GM06990 (cell line): ENCODE measurements around the gene NAA60.

Experiments
- DNase-seq: peaks from one replicate; pipeline ENCODE4 v3.0.0-alpha.2; 2011; ENCODE audit not compliant: insufficient read length; ENCODE audit errors: extremely low read depth
- H3K27me3 ChIP-seq: replicated peaks from 2 replicates; pipeline ENCODE4 v1.6.0; 2011; ENCODE audit warnings: low read length; ENCODE audit not compliant: control insufficient read depth, insufficient read depth
- H3K36me3 ChIP-seq: 2 replicates; pipeline ENCODE4 v1.5.1; 2011; ENCODE audit warnings: low read length; ENCODE audit not compliant: control insufficient read depth, insufficient read depth
- H3K4me3 ChIP-seq: replicated peaks from 2 replicates; pipeline ENCODE4 v1.5.1; 2011; ENCODE audit warnings: low read depth, mild to moderate bottlenecking, control low read depth, low read length
- TF ChIP-seq, protein P1 (sequence below): IDR thresholded peaks from 2 replicates; pipeline ENCODE4 v1.5.1; 2011; ENCODE audit warnings: low read length, control low read depth, mild to moderate bottlenecking, inconsistent platforms; ENCODE audit not compliant: insufficient read depth, poor library complexity, severe bottlenecking

NAA60 gene

DNA sequence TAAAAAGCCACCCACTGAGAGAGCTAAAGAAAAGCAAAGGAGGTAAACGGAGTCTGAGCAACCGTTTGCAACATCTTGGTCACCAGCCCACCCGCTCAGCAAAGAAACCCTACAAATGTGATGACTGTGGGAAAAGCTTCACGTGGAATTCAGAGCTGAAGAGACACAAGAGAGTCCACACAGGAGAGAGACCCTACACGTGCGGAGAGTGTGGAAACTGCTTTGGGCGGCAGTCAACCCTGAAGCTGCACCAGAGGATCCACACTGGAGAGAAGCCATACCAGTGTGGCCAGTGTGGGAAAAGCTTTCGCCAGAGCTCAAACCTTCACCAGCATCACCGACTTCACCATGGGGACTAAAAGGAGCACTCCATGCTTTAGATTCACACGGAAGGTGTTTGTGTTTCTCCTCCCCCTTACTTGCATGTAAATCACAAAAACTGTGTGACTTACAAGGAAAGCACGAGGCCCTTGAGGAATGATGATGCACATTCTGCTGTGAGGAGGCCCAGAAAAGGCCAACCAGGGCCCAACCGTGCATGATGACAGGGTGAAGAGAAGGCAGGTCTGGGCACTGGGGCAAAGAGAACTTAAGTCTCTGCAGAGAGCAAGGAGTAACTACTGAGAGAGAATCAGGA lies 34.8 kb upstream of the NAA60 start:
- no peak overlapping the region for H3K4me3 ChIP-seq
- no peaks in the 10 kb centered on the region; the same call in 1 of the 2 replicates for H3K27me3 ChIP-seq
- TF ChIP-seq, protein P1, sequence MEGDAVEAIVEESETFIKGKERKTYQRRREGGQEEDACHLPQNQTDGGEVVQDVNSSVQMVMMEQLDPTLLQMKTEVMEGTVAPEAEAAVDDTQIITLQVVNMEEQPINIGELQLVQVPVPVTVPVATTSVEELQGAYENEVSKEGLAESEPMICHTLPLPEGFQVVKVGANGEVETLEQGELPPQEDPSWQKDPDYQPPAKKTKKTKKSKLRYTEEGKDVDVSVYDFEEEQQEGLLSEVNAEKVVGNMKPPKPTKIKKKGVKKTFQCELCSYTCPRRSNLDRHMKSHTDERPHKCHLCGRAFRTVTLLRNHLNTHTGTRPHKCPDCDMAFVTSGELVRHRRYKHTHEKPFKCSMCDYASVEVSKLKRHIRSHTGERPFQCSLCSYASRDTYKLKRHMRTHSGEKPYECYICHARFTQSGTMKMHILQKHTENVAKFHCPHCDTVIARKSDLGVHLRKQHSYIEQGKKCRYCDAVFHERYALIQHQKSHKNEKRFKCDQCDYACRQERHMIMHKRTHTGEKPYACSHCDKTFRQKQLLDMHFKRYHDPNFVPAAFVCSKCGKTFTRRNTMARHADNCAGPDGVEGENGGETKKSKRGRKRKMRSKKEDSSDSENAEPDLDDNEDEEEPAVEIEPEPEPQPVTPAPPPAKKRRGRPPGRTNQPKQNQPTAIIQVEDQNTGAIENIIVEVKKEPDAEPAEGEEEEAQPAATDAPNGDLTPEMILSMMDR, result no peak
- peaks cover 8% of the 10 kb centered on the region for H3K36me3 ChIP-seq
- DNase-seq, result no peak

DNA sequence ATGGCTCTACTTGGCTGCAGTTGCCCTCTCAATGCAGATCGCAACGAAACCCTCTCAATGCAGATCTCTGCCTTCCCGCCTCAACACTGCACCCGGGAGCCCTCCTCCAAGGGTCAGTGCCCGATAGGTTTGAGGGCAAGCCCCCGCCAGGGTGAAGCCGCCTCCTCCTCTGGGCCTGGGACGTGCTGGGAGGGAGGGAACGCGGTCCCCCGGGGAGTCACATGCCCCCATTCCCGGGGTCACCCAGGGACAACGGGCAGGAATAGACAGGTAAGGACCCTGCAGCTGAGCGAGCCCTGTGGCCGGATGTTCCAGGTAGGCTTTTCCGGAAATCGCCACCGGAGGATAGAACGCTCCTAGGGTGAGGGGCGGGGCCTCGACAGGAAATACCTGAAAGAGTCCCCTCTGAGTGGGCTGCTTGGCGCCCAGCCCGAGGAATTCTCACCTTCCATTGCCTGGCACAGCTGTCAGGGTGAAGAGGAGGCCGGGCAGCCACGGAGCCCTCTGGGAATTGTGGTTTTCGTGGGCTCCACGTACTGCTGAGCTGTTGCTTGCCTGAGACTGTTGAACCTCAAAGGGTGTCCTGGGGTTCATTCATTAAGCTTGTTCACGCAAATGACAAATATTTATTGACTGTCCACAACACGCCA lies 29.6 kb upstream of the NAA60 start:
- H3K36me3 ChIP-seq, result peaks cover 1% of the 10 kb centered on the region
- DNase-seq, result no peak
- no peak overlapping the region for H3K4me3 ChIP-seq
- no peaks in the 10 kb centered on the region for H3K27me3 ChIP-seq
- TF ChIP-seq, protein P1, result no peak

DNA sequence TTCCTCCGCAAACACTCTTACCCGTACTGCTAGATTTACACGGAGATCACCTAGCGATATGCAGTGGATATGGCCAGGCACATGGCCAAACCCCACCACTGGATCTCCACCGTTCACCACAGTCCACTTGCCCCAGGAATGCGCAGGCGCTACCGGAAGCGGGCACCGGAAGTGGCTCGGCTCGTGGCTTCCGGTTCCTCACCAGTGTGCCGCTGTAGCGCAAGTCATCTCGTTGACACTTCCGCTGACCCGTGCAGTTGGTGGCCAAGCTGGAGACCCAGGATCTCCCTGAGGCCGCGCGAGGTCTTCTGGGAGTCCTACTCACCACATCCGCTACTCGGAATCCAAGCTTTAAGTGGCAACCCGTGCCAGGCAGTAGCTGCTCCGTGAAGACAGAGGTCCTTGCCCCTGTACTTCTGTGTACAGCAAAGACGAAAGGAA lies 11.7 kb upstream of the NAA60 start:
- DNase-seq, result peak; percentile 33
- Histone ChIP-seq H3K4me3 (no peak overlapping the region), H3K36me3 (peaks cover 2% of the 10 kb centered on the region; the same call in 1 of the 2 replicates), H3K27me3 (no peaks in the 10 kb centered on the region)
- TF ChIP-seq, protein P1, result no peak

DNA sequence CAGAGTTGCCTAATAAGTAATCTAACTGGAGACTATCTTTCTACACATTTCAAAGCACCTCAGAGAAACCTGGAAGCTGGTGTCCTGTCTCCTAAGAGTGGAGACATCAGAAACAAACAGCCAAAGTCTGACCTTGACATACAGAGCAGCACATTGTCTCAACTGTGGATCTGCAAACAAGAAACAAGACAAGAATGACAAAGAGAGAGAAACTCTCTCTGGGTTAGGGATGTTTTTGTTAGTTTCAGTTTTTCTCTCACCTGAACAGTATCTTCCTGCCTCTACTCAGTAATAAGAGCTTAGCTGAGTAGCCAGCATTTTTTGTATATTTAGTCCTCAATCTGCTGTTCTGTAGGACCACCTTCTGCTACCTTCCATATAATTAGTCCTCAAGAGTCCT lies 9.1 kb upstream of the NAA60 start:
- TF ChIP-seq, protein P1, result no peak
- DNase-seq, result no peak
- Histone ChIP-seq H3K4me3 (no peak overlapping the region), H3K36me3 (peaks cover 2% of the 10 kb centered on the region; the same call in 1 of the 2 replicates), H3K27me3 (no peaks in the 10 kb centered on the region)

DNA sequence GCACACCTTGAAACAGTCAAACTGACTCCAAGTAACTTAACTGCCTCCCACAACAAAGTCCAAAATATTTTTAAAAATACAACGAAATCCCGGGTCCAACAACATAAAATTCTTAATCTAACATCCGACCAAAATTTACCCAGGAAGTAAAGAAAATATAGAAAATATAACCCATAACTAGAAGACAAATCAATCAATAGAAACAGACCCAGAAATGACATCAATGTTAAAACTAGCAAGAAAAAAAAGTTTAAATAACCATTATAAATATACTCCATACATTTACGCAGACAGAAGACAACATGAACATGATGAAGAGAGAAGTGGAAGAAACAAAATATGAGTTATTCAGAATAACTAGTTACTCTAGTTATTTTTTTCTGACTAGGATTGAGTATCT lies 3.8 kb upstream of the NAA60 start:
- Histone ChIP-seq H3K27me3 (no peaks in the 10 kb centered on the region), H3K4me3 (no peak overlapping the region), H3K36me3 (peaks cover 2% of the 10 kb centered on the region; the same call in 1 of the 2 replicates)
- no peak for DNase-seq
- TF ChIP-seq, protein P1, result no peak
